NCI-H510A (cell line): ENCODE results near the gene FCN2.

Experiments used
- DNase-seq: peaks from one replicate; lab custom pipeline; 2025; lab: John Stamatoyannopoulos, UW

The FCN2 gene

DNA sequence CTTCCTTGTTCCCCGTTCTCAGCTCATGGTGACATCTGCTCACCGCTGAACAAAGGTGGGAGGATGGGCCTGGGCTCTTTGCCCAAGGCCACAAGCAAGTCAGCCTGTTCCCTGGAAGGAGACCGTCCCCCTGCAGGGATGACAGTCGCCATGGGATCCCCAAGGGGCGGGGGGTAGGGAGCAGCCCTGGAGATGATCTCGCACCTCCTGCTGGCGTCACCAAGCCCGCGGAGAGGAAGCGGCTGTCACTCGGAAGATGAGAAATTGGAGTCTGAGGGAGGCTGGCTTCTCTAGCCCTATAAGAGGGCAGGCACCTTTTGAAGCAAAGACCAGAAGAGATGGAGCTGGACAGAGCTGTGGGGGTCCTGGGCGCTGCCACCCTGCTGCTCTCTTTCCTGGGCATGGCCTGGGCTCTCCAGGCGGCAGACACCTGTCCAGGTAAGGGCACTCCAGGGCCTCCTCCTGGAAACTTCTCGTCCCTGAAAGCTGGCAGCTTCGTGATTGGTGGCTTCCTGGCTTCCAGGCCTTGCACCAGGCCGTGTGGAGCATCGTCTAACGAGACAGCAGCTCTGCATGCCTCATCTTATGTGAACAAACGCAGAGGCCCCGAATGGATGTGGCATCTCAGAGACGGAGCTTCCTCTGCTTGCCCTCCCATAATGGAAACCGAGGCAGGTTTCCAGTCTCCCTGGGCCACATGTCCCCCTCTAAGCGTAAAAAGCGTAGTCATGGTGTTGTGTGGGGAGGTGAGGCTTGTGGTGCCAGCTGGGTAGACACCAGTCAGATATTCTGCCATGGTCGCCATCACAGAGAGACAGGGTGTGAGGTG is at the start of gene FCN2:
FCN2 (plus strand) TSS at position 327 of the 829 bp plus-strand sequence; CDS start at position 339, 12 bp downstream.
- no peak for DNase-seq

DNA sequence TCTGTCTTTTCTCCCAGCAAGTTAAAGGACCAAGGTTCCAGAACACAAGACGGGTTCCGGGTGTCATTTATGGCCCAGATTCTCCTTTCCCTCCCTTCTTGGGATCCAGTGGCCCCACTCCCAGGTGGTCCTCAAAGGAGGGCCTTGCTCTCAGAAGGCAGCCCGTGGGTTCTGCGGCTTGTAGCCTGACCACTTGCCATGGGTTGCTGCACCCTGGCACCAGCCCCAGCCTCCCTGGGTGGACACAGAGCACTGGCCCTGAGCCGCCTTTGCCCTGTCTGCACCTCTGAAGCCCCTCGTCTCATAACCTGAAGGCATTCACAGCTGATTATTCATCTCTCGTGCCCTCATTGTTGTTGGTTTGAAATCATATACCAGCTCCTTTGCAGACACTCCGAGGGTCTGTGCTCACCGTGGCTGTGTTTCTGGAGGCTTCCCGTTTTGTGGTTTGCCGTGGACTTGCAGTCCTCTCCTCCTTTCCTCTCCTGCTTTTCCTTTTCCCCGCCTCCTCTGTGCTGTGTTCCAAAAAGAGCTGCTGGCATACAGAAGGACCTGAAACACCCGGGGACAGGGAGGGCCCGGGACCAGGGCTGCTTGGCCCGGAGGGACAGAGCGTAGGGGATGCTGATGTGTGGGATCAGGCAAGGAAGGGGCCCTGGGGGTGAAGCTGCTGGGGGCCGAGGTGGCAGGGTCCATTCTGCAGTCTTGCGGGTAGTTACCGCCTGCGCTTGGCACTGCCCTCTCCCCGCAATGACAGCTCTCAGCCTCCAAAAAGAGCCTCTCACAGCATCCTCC is 49.5 kb upstream of the FCN2 start:
- no peak for DNase-seq

GRCh38 chr9:134832471-134832870 is 48.1 kb upstream of the FCN2 start:
- no peak for DNase-seq

DNA sequence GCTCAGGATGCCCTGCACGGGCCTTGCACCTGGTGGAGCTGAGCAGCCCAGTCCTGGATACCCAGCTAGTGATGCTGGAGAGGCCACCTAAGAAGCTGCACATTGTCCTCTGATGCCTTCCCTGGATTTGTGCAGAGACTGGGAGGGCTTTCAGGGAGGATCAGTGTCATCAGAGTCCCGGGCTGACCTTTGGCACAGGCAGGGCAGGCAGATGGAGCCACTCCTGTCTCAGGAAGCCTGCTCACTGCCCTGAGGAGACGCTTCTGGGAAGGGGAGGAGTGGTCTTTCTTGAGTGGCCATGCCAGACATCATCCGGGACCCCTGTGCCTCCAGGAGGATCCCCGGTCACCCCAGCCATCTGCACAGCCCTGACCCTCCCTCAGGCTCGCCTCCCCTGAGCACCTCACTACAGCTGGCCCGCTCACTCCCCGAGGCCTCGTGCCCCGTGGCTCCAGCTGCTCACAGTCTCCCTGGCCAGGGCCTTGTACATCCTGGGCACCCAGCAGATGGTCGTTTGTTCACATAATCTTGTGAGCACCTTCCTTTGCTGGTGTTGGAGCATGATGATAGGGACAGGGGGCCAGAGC is 47.2 kb upstream of the FCN2 start:
- no peak for DNase-seq

GRCh38 chr9:134834217-134834956 is 46.2 kb upstream of the FCN2 start:
- no peak for DNase-seq

DNA sequence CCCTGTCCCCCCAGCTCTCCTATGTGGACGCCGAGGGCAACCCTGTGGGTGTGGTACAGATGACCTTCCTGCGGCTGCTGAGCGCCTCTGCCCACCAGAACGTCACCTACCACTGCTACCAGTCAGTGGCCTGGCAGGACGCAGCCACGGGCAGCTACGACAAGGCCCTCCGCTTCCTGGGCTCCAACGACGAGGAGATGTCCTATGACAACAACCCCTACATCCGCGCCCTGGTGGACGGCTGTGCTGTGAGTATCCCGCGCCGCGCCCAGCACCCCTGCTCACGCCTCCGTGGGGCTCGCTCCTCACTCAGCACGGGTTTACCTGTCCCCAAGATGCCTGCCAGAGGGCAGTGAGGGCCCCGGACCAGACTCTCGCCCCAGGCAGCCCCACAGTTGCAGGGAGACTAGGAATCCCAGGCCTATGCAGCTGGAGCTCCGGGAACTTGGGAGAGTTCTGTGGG is 45.6 kb upstream of the FCN2 start:
- DNase-seq, result no peak

- DNase-seq, result no peak
Measured at GRCh38 chr9:134835448-134835847, 45.2 kb upstream of the FCN2 start.

DNA sequence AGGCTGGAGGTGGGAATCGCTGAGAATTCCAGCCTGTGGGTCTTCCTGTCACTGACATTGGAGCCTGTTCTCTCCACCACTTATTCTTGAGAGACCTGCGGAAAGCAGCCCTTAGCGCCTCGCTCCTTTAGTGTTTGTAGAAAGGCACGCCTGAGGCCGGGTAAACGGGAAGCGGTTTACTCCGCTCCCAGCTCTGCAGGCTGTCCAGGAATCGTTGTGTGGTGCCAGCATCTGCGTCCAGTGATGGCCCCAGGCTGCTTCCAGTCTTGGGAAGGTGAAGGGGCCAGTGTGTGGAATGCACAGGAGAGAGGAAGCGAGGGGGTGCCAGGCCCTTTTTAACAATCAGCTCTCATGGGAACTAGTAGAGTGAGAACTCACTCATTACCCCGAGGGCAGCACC is 44.6 kb upstream of the FCN2 start:
- DNase-seq, result no peak

GRCh38 chr9:134836406-134836970 is 44.1 kb upstream of the FCN2 start:
- no peak for DNase-seq

DNA sequence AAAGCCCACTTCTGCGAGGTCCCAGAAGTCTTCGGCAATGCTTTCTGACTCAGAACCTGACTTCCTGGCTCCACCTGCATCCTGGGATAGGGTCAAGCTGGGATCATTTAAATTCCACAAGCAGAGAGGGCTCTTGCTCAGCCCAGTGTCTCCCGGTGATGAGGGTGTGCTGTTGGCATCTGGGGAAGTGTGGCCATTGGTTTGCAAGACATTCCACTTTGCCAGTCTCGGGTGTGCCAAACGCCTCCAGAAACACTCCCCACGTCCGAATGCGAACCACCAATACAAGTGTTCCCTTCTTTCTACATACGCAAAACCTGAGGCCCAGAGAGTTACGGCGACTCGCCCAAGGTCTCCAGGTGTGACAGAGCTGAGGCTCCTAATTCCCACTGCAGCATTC is 43.1 kb upstream of the FCN2 start:
- DNase-seq, result no peak

GRCh38 chr9:134838651-134839454 is 41.8 kb upstream of the FCN2 start:
- DNase-seq, result no peak

DNA sequence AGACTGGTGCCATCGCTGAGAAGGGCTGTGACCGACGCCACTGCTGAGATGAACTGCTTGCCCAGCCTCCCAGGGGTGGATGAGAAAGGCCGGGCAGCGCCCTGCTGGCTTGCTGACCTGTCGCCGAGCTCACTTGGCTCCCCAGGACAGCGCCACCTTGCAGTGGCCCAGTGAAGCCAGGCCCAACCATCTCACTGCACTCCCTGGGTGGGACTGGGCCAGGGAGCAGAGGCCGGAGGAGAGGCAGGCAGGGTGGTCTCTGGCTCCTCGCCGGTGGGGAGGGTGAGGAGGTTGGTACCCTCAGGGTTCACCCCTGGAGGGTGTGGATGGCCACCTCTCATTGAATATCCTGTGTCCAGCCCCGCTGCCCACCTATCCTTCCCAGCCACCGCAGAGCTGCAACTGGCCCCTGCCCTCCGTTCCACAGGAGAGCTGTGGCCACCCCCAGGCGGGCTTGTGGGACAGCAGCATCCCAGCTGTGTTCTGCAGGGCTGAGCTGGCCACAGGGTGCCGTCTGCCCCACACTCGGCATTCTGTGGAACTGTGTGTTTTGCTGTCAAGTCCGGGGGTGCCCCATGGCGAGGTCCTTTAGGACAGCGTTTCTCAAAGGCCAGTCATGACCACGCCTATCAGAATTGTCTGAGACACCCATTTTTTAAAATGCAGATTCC is 41.0 kb upstream of the FCN2 start:
- no peak for DNase-seq

- no peak for DNase-seq
Measured at GRCh38 chr9:134840511-134840910, 40.1 kb upstream of the FCN2 start.

GRCh38 chr9:134841180-134841904 is 39.3 kb upstream of the FCN2 start:
- DNase-seq, result no peak

GRCh38 chr9:134842321-134842720 is 38.3 kb upstream of the FCN2 start:
- no peak for DNase-seq

DNA sequence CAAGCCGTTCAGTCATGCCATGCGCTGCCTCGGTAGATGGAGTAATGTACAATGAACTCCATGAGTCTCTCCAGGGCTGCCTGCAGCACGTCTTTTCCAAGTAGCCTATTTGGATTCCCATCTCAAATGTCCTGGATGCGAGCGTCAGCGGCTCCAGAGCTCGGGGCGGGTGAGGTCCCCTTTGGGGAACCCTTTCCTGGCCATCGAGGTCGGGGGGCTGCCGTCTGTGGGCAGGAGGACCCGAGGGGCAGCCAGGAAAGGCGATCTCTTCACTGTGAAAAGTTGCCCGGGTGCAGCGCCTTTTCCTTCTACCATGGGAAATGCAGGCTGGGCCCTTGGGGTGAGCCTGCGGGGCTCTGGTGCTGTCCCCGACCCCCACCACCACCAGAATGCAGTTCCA is 36.9 kb upstream of the FCN2 start:
- no peak for DNase-seq

DNA sequence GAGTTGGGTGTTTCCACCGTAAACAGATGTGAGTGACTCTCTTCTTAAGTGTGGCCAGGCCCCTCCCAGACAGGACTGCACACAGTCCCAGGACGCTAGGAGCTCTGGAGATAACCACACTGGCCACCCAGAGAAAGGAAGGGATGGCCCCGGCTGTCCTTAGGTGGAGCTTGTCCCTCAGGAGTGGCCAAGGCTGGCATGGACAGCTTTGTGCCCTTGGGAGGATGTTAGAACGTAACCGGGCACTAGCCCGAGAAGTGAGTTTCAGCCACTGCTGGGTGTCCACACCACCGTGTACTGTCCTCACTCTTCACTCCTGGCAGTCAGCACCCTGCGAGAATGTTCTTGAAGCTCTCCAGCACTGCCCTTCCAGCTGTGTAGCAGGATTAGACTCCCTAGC is 35.8 kb upstream of the FCN2 start:
- no peak for DNase-seq

GRCh38 chr9:134846187-134846586 is 34.4 kb upstream of the FCN2 start:
- DNase-seq, result no peak

DNA sequence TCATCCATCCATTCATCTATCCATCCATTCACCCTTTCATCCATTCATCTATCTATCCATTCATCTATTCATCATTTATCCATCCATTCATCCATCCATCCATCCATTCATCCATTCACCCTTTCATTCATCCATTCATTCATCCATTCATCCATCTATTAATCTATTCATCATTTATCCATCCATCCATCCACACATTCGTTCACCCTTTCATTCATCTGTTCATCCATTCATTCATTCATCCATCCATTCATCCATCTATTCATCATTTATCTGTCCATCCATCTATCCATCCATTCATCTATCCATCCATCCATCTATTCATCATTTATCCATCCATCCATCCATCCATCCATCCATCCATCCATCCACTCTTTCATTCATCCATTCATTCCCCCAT is 33.9 kb upstream of the FCN2 start:
- DNase-seq, result no peak

DNA sequence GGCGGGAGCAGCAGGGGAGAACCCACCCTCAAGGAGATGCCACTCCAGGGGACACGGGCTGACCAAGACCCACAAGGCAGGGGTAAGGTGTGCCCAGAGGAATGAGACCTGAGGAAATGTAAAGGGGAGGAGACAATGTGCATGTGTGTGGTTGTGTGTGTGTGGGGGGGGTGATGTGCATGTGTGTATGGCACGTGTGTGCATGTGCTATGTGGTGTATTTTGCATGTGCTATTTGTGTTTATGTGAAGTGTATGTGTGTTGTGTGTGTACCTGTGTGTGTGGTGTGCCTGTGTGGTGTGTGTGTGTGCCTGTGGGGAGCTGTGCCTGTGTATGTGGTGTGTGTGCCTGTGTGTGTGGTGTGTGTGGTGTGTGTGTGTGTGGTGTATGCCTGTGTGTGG is 33.5 kb upstream of the FCN2 start:
- no peak for DNase-seq
